ENCODE results near the gene CDPF1. TPM values are rescaled to one million over a fixed set of nuclear protein-coding genes. Genes with fewer than 3 reads are reported as not detected.

CDPF1 gene
- total RNA-seq, 2 experiments from 2014 or later, result 9.6 to 11.8 TPM

GRCh38 chr22:46263216-46263590 lies 13.1 kb upstream of the CDPF1 start, which contains the start of gene PKDREJ:
Gene PKDREJ (minus strand): TSS chr22:46263343. CDS start chr22:46263322, 21 bp downstream.
- no peak for DNase-seq

DNA sequence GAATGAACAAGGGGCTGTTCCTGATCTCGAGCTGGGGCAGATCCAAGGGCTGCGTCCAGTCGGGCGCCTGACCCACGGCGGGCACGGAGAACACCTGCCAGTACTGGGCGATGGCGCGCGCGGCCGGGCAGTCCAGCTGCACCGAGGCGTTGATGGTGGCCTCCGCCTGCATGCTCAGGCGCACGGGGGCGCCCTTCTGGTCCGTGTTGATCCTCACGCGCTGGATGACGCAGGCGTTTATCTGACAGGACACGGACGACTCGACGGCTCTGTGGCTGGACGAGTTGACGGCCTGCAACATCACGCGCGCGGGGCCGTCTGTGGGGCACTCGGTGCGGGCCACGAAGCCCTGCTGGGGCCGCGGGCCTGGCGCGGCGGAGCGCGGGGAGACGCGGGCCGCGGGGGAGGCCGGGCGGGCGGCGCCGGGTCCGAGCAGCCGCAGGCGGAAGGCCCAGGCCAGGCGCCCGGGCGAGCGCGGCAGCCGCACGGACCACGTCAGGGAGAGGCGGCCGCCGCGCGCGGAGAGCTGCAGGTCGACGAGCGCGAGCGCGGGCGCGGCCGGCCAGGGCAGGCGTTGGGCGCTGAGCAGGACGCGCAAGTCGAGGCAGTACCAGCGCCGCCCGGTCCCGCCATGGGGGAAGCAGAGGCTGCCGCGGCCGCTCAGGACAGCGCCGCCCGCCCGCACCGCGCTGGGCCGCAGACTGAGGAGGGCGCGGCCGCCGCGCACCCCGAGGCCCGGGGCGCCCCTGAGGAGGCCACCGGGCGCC lies 12.5 kb upstream of the CDPF1 start:
- H3K4me1 Mint-ChIP-seq, result peaks cover 10% of the 10 kb centered on the region
- no peak overlapping the region for H3K4me3 Mint-ChIP-seq
- POLR2A ChIA-PET, result no interaction called here
- peaks cover 15% of the 10 kb centered on the region for H3K9me3 Mint-ChIP-seq
- peaks cover 85% of the 10 kb centered on the region for H3K27me3 Mint-ChIP-seq
- CTCF ChIA-PET, result no interaction called here
- DNase-seq, result peak; percentile 36
- peaks cover 48% of the 10 kb centered on the region for H3K36me3 Mint-ChIP-seq (ENCODE audit: low read depth)
- no peak overlapping the region for H3K27ac Mint-ChIP-seq

More at GRCh38 chr22:46263216-46263590, 13.1 kb upstream of the CDPF1 start, which contains the start of gene PKDREJ:
- Mint-ChIP-seq H3K9me3 (peaks cover 15% of the 10 kb centered on the region), H3K4me3 (no peak within 1 kb of the TSS), H3K27ac (no peak within 1 kb of the TSS), H3K4me1 (peaks cover 13% of the 10 kb centered on the region), H3K27me3 (peaks cover 79% of the 10 kb centered on the region), H3K36me3 (ENCODE audit: low read depth) (peaks cover 49% of the 10 kb centered on the region)
- POLR2A ChIA-PET, result no interaction called here
- CTCF ChIA-PET, result no interaction called here

GRCh38 chr22:46260038-46260437 lies 9.9 kb upstream of the CDPF1 start:
- POLR2A ChIA-PET, result interaction anchor here (1.3 to 1.9 kb wide), 2 partner anchors 10 to 36 kb away, joined by 4 to 8 read pairs; partner anchors contain the start of genes CDPF1 and GTSE1
- Mint-ChIP-seq H3K4me1 (peaks cover 3% of the 10 kb centered on the region), H3K27ac (no peak overlapping the region), H3K27me3 (peaks cover 74% of the 10 kb centered on the region), H3K36me3 (ENCODE audit: low read depth) (peaks cover 26% of the 10 kb centered on the region), H3K4me3 (no peak overlapping the region), H3K9me3 (peaks cover 10% of the 10 kb centered on the region)
- CTCF ChIA-PET, result interaction anchor here (1.5 kb wide), 1 partner anchor 10 kb away, joined by 3 read pairs; the partner anchor contains the start of gene CDPF1
- no peak for DNase-seq

- ChIA-PET POLR2A (interaction anchor here (1.3 kb wide), 1 partner anchor 37 kb away, joined by 4 read pairs; the partner anchor contains the start of gene GTSE1), CTCF (interaction anchor here (1.5 kb wide), 1 partner anchor 9 kb away, joined by 3 read pairs; the partner anchor contains the start of gene CDPF1)
- H3K4me1 Mint-ChIP-seq, result peaks cover 7% of the 10 kb centered on the region
- peaks cover 70% of the 10 kb centered on the region for H3K27me3 Mint-ChIP-seq
- no peak overlapping the region for H3K27ac Mint-ChIP-seq
- peaks cover 23% of the 10 kb centered on the region for H3K36me3 Mint-ChIP-seq (ENCODE audit: low read depth)
- no peak overlapping the region for H3K4me3 Mint-ChIP-seq
- peaks cover 8% of the 10 kb centered on the region for H3K9me3 Mint-ChIP-seq
- no peak for DNase-seq
Measured at GRCh38 chr22:46259374-46259773, 9.3 kb upstream of the CDPF1 start.

DNA sequence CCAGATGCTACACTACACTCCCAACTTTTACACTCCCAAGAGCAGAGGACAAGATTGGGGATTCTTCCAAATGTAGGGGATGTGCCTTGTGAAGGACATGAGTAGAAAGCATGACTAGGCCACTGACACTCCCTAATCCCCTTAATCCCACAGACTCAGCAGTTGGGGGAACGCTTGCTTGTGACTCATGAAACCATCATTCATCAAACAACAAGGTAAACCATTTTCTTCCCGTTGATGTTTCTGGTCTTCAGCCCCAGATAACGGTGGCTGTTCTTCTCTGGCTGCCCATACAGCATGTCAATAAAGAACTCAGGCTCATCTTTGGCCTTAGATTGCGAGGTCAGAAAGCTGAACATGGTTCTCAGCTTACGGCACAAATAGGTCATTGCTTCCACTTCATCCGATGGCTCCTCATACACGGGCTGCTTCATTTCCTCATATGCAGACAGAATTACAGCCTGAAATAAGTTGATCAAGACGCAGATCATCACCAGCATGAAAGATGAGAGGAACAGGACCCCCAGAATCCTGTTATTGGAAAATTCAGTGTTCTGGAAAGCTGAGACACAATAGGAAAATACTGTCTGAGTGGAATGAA lies 6.4 kb upstream of the CDPF1 start:
- H3K4me1 Mint-ChIP-seq, result peaks cover 23% of the 10 kb centered on the region
- ChIA-PET CTCF (no interaction called here), POLR2A (interaction anchor here (1.2 kb wide), 1 partner anchor 11 kb away, joined by 4 read pairs; the partner anchor contains the start of gene TTC38)
- peaks cover 51% of the 10 kb centered on the region for H3K27me3 Mint-ChIP-seq
- H3K9me3 Mint-ChIP-seq, result peaks cover 8% of the 10 kb centered on the region
- H3K4me3 Mint-ChIP-seq, result no peak overlapping the region
- DNase-seq, result no peak
- no peak overlapping the region for H3K27ac Mint-ChIP-seq
- peaks cover 11% of the 10 kb centered on the region for H3K36me3 Mint-ChIP-seq (ENCODE audit: low read depth)

GRCh38 chr22:46251816-46252380 lies 1.8 kb upstream of the CDPF1 start:
- H3K27me3 Mint-ChIP-seq, result peaks cover 6% of the 10 kb centered on the region
- H3K36me3 Mint-ChIP-seq (ENCODE audit: low read depth), result peaks cover 8% of the 10 kb centered on the region
- H3K9me3 Mint-ChIP-seq, result peaks cover 5% of the 10 kb centered on the region
- peak overlapping the region; percentile 80 for H3K27ac Mint-ChIP-seq
- no peak for DNase-seq
- H3K4me3 Mint-ChIP-seq, result peak overlapping the region; percentile 73
- CTCF ChIA-PET, result interaction anchor here (1.1 kb wide), 1 partner anchor 44 kb away, joined by 3 read pairs; the partner anchor contains the start of gene GTSE1
- peaks cover 43% of the 10 kb centered on the region for H3K4me1 Mint-ChIP-seq
- POLR2A ChIA-PET, result interaction anchor here (1.8 to 5.8 kb wide), 4 partner anchors 16 to 103 kb away, joined by 5 to 48 read pairs (median 11); partner anchors contain the start of genes GTSE1 and TTC38

GRCh38 chr22:46251266-46251665 lies 1.2 kb upstream of the CDPF1 start:
- peak overlapping the region; percentile 80 for H3K27ac Mint-ChIP-seq
- H3K9me3 Mint-ChIP-seq, result peaks cover 5% of the 10 kb centered on the region
- ChIA-PET CTCF (interaction anchor here (1.1 kb wide), 1 partner anchor 45 kb away, joined by 3 read pairs; the partner anchor contains the start of gene GTSE1), POLR2A (interaction anchor here (1.8 to 5.8 kb wide), 6 partner anchors 12 to 103 kb away, joined by 5 to 48 read pairs (median 12); partner anchors contain the start of genes GTSE1 and TTC38)
- no peak for DNase-seq
- peak overlapping the region; percentile 73 for H3K4me3 Mint-ChIP-seq
- H3K27me3 Mint-ChIP-seq, result peaks cover 4% of the 10 kb centered on the region
- H3K4me1 Mint-ChIP-seq, result peaks cover 43% of the 10 kb centered on the region
- H3K36me3 Mint-ChIP-seq (ENCODE audit: low read depth), result peaks cover 8% of the 10 kb centered on the region

DNA sequence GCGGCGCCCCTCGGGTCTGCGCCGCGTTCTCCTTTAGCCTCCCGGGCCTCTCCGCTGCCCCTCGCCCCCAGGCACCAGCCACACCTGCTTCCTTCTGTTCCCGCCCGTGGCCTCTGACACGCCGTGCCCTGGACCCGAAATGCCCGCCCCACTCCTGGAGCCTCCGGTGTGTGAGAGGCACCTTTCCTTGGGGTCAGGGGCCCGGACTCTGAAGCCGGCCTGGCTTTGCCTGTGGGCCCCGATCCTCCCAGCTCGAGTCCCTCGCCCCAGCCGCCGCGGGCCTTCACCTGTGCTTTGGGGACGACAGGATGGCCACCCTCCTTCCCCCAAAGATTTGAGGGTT lies 661 bp upstream of the CDPF1 start:
- H3K9me3 Mint-ChIP-seq, result peaks cover 5% of the 10 kb centered on the region
- peak overlapping the region; percentile 80 for H3K27ac Mint-ChIP-seq
- peaks cover 43% of the 10 kb centered on the region for H3K4me1 Mint-ChIP-seq
- H3K27me3 Mint-ChIP-seq, result peaks cover 4% of the 10 kb centered on the region
- peak overlapping the region; percentile 73 for H3K4me3 Mint-ChIP-seq
- ChIA-PET CTCF (interaction anchor here (0.8 to 1.6 kb wide), 4 partner anchors 9 to 99 kb away, joined by 3 to 8 read pairs (median 4); partner anchors contain the start of gene GTSE1), POLR2A (interaction anchor here (0.5 to 5.8 kb wide), 12 partner anchors 10 to 180 kb away, joined by 3 to 48 read pairs (median 9); partner anchors contain the start of genes GTSE1 and TTC38)
- H3K36me3 Mint-ChIP-seq (ENCODE audit: low read depth), result peaks cover 8% of the 10 kb centered on the region
- DNase-seq, result peak; percentile 30

- no peak for DNase-seq
- no peak overlapping the region for H3K27ac Mint-ChIP-seq
- no peaks in the 10 kb centered on the region for H3K27me3 Mint-ChIP-seq
- peaks cover 30% of the 10 kb centered on the region for H3K4me1 Mint-ChIP-seq
- H3K36me3 Mint-ChIP-seq (ENCODE audit: low read depth), result peaks cover 7% of the 10 kb centered on the region
- no peak overlapping the region for H3K4me3 Mint-ChIP-seq
- ChIA-PET CTCF (no interaction called here), POLR2A (interaction anchor here (1.4 kb wide), 2 partner anchors 10 to 40 kb away, joined by 3 to 4 read pairs; no protein-coding TSS in a partner anchor)
- no peaks in the 10 kb centered on the region for H3K9me3 Mint-ChIP-seq
Measured at GRCh38 chr22:46247443-46247975, 2.6 kb downstream of the CDPF1 start.

- Mint-ChIP-seq H3K9me3 (no peaks in the 10 kb centered on the region), H3K4me1 (peaks cover 17% of the 10 kb centered on the region), H3K4me3 (no peak overlapping the region), H3K36me3 (ENCODE audit: low read depth) (peaks cover 7% of the 10 kb centered on the region), H3K27me3 (no peaks in the 10 kb centered on the region), H3K27ac (no peak overlapping the region)
- CTCF ChIA-PET, result no interaction called here
- DNase-seq, result no peak
- POLR2A ChIA-PET, result interaction anchor here (1.3 kb wide), 1 partner anchor 49 kb away, joined by 6 read pairs; no protein-coding TSS in a partner anchor
Measured at GRCh38 chr22:46246178-46246577, 3.9 kb downstream of the CDPF1 start.

- POLR2A ChIA-PET, result no interaction called here
- Mint-ChIP-seq H3K9me3 (no peaks in the 10 kb centered on the region), H3K27me3 (no peaks in the 10 kb centered on the region), H3K4me1 (peaks cover 14% of the 10 kb centered on the region), H3K4me3 (no peak overlapping the region), H3K36me3 (ENCODE audit: low read depth) (peaks cover 7% of the 10 kb centered on the region), H3K27ac (no peak overlapping the region)
- CTCF ChIA-PET, result no interaction called here
- no peak for DNase-seq
Measured at GRCh38 chr22:46245511-46245910, 4.6 kb downstream of the CDPF1 start.

DNA sequence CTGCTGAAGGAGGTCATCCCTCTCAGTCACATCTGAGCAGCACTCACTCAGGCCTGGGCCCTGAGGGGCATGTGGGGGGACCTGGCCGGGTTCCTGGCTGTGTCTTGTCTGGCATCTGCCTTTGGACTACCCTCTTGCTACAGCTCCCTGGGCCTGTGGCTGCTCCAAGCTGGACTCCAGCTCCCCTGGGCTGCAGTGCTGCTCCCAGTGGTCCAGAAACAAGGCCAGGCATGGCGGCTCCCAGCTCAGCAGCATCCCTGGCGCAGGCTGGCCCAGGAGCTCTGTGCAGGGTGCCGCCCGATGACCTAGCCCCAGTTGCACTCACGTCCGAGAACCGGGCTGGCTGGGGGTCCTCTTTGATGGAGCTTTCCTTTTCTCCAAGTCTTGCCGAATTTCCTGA lies 5.3 kb downstream of the CDPF1 start:
- CTCF ChIA-PET, result no interaction called here
- peaks cover 22% of the 10 kb centered on the region for H3K4me1 Mint-ChIP-seq

More for the DNA sequence above, 5.3 kb downstream of the CDPF1 start:
- Mint-ChIP-seq H3K9me3 (no peaks in the 10 kb centered on the region), H3K27ac (no peak overlapping the region), H3K27me3 (no peaks in the 10 kb centered on the region), H3K4me3 (no peak overlapping the region), H3K36me3 (ENCODE audit: low read depth) (peaks cover 7% of the 10 kb centered on the region)
- POLR2A ChIA-PET, result interaction anchor here (1.8 kb wide), 1 partner anchor 18 kb away, joined by 4 read pairs; no protein-coding TSS in a partner anchor
- no peak for DNase-seq

Measured in activated CD4-positive, alpha-beta memory T cell treated with anti-CD3 and anti-CD28 coated beads, Interleukin-2, amount 10 ng/mL, durations not matched to agents 7 days and 5 days (primary cell).